Measurements from ENCODE around the gene KDM1A.

KDM1A gene

DNA sequence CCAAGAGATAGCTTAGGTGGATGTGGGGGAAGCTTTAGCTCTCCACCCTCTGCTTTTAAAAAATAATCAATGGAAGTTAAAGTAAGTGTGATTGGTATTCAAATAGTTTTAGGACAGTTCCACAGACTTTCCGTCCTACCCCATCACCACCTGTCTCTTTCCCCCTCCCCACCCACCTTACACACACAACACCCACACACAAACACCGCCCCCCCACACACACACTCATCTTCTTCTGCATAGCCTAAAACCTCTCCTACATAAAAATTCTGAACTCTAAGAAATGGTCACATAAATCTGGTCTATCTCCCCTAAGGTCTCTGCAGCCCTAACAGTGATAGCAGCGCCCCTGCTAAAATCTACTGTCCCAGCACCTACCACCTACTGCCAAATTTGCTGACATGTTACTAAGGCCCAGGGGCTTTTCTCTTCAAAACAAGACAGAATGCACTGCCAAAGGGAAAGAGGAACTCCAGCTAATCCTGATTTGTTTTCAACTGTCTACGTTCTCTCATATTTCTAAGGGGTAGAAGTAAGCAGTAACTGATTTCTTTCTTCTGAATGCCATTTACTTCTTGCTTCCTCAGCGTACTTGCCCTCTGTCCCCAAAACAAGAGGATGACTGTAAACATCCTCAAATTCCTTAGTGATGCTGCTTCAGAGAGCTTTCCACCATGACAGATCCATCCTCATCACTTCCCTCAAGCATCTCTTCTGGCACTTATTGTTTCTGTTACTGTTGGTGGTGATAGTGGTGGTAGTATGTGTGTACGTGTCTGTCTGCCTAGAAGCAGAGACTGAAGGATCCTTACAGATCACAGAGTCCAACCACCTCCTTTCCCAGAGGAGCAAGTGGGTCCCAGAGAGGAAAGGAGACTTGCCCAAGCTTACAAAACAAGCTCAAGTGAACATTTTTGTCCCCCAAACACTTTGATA is 92.6 kb downstream of the KDM1A start:
- no peak for DNase-seq

DNA sequence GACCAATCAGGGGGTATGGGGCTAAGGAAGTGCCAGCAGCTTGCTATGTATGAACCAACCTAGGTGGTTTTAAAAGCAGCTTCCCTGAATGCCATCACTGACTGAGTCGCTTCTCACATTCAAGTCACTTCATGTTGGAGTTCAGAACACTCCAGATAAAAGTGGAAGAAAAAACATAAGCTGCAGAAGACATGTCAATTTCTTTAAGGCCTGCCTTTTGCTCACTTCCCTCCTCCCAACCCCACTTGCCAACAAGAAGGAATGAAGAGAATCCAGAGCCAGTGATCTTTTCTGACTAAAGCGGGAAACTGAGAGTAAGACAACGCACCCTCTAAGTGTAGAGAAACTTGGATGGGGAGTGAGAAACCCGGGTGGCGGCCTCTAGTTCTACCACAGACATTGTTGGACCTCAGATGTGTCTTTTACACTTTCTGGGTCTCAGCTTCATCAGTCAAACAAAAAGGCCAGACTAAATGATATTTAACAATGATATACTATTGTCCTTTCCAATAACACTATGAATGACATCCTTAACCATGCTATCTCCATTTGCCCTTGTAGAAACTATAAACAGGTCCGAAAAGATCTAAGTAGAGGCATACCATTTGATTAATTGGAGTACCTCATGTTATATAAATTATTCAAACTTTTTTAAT is 95.3 kb downstream of the KDM1A start:
- no peak for DNase-seq

DNA sequence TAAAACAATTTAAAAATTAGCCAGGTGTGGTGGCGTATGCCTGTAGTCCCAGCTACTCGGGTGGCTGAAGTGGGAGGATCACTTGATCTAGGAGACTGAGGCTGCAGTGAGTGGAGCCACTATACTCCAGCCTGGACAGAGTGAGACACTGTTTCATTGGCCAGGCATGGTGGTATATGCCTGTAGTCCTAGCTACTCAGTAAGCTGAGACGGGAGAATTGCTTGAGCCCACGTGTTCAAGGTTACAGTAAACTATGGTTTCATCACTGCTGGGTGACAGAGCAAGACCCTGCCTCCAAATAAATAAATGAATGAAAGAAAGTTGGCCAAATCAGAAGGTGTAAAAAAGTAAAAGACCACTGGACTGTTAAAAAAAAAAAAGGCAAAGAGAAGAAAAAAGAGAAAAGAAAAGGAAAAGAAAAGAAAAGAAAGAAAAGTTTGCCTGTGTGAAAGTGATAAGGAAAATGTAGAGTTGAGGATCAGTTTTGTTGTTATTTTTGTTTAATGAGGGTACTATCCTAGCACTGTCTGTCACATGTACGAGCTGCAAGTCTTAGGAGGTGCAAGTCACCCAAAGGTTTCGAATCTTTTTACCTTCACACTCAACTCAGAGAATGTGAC is 97.1 kb downstream of the KDM1A start:
- no peak for DNase-seq

DNA sequence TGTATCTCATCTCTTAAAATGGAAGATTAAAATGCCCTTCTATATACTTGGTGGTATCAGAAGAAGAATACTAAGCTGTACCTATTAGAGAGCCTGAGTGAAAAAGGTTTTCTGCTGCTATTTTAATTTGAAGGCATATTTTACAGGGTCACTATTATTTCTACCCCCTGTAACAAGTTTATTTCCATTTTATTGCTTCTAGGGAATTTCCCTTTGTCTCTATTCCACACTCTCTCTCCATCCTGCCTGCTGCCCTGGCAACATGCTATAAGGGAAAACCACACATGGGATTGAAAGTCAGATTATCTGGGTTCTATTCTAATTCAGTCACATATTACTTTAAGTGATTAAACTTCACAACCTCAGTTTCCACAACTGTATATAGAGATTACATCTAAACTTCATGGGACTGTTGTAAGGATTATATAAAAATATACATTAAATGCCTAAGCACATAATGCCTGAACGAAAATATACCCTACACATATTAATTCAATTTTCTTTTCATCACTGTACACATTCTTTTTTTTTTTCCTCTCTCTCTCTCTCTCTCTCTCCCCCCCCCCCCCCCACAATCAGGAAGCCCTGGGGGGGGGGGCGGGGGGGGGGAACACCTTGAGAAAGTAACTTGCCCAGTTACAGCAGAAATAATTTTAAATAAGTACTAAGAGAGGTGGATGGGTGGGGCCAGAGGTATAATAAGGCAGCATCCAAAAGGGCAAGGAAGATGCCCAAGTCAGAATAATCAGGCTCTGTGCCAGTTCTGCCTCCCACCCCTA is 97.8 kb downstream of the KDM1A start:
- DNase-seq, result no peak

DNA sequence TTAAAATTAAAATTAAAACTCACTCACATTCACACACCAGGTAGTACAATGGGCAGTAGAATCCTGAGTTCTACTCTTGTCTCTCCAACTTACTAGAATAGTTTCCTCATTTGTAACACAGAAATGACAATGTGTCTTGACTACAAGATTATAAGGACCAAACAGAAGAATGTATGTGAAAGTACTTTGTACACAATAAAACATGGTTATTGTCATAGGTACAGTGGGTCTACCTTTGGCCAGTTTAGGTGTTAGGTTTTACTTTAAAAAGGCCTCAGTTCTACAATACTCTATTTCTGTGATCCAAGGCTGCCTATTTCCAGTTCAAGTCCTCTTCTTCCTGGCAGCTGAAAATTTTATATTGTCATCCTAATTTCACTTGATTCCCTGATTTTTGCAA is 99.1 kb downstream of the KDM1A start:
- DNase-seq, result no peak

DNA sequence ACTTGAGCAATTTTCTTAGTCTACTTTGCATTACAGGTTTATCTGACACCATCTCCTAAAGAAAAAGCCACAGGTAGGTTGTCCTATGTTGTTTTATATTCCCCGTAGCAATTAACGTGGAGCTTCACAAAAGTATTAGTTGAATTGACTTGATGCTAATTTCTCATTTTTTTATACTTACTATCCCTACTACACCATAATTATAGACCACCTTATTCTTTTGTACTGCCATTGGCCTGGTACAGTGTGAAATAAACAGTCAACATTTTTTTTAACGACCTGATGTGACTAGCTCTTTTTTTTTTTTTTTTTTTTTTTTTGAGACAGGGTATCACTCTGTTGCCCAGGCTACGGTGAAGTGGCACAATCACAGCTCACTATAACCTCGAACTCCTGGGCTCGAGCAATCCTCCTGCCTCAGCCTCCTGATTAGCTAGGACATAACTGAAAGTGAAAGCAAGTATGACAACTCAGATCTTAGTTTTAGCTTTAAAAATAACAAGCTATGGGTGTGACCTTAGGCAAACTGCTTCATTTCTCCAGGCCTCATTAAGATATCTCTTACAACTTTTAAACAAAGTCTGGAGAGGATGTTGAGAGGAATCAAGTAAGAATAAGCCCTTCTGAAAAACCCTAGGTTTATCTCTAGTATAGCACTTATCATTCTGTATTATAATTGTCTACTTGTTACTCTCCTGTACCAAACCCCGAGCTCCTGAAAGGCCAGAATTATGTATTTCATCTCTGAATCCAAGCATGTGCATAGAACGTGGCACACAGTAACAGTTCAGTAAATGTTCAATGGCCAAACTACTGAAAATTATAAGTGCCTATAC is 99.9 kb downstream of the KDM1A start:
- DNase-seq, result no peak

DNA sequence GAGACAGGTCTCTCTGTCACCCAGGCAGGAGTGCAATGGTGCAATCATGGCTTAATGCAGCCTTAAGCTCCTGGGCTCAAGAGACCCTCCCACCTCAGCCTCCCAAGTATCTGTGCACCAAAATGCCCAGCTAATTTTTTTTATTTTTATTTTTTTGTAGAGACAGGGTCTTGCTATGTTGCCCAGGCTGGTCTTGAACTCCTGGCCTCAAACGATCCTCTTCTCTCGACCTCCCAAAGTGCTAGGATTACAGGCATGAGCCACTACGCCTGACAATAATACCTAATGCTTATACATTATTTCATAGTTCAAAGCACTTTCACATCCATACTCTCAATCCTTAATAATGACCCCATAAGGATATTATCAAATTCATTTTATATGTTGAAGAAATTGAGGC is 101.1 kb downstream of the KDM1A start:
- DNase-seq, result no peak

DNA sequence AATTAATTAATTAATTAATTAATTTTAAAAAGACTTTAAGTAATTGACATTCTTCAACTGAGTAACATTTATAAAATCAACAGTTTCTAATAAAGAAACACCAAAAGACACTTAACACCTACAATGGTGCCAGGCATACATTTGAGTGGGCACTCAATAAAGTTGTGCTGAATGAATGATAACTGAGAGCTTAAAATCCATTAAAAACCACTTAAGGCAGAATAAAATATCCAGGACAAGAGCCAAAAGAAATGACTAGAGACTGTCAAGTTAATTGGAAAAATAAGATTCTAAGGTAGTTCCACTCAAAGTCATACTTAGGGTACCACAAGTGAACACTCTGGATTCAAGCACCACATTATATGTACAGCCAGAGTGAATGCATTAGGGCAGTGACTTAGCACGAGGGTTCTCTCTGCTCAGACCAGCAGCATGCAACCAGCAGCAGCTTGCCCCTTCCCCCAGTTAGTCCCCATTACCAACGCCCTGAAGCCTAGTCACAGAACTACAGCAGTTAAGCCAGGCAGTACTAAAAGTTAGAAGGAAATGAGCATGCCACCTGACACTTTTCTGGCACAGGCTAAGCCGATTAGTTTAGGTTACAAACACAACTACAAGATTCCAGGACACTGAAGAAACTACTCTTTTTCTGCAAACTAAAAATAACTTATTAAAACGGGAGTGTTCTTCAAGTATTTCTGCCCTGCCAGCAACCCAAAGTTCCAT is 102.9 kb downstream of the KDM1A start:
- no peak for DNase-seq

DNA sequence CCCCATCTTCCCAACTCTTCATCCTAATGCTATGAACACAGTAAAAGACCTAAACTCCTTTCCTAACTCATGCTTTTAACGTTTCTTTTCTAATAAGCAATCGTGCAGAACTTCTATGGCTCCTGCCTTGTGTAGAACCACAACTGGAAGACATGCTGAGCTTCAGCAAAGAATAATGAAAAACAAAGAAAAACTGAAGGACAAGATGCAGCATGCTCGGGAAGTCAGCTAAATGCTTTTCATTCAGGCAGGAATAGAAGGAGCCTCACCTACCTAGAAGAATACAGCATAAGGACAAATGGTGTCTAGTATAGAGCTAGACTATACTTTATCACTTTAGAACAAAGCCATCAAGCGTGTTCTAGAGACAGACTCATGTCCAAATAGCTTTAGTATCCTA is 103.5 kb downstream of the KDM1A start:
- DNase-seq, result no peak

DNA sequence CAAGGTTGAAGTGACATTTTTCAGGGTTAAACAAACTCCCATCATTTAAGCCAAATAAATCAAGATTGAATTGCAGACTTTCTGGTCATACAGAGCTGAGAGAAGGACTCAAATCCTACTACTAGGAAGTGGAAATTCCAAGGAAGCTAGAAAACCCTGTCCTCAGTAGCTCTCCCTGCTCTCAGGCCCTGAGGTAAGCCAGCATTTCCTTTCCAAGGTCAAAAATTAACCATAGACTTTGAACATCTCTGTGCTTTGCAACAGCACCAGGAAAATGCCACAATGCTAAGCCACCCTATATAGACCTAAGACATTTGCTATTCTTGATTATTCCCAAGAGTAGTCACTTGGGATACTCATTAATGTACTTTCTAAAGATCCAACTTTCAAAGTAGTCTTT is 104.3 kb downstream of the KDM1A start:
- DNase-seq, result no peak

DNA sequence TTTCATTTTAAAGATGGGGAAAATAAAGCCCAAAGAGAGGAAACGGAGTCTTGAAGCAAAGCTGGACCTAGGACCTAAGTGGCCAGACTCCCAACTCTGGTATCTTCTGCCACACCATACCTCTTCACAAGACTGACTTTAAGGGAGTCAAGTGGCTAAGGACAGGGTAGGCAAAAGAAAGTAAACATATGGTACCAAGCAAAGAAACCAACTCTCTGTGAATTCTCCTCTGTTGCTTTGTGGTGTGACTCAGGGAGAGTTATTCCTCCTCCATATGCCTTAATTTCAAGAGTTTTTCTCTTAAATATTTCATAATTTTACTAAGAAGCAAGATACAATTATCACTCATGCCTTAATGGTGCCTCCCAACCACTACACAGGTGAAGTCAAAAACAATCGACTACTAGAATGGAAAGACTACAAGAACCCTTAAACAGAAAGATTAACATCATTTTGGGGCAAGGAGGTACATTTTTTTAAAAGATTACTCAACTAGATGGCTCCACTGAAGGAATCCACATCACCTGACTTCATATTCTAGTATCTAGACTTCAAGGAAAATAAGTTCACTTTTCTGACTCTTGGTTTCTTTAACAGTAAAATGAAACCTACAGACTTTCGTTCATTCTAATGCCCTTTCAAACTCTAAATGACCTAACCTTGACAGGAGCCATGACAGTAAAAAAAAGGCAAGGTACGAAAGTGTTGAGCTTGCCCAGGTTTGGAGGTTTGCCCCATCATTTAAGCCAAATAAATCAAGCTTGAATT is 105.2 kb downstream of the KDM1A start:
- DNase-seq, result no peak

DNA sequence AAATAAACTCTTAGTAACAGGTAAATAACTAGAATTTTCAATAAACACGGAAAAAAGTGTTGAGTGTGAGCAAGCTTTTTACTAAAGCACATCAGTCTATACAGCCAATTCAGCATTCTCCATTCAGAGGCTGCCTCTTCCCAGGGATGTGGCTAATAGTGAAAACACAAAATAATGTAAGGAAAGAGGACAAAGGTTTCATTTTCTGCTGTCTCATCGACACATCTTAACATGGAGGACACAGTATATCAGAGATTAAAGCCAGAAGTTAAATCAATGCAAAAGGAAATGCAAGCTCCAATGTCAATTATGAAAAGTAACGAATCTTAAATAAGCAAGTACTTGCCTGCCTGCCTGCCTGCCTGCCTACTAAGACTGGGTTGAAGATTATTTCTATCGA is 106.2 kb downstream of the KDM1A start:
- DNase-seq, result no peak

DNA sequence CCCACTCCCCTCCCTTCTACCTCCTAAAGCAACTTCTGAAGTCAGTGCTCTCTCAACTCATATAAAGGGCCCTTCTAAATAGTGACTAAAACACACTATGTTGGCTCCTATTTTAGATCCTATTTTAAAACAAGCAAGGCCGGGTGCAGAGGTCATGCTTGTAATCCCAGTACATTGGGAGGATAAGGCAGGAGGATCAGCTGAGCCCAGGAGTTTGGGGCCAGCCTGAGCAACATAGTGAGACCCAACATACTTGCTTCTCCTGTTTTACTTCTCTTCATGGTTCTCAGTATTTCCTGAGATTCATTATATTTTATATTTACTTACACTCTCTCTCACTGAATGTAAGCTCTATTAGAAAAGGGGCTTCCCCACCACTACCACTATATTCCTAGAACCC is 106.9 kb downstream of the KDM1A start:
- no peak for DNase-seq

DNA sequence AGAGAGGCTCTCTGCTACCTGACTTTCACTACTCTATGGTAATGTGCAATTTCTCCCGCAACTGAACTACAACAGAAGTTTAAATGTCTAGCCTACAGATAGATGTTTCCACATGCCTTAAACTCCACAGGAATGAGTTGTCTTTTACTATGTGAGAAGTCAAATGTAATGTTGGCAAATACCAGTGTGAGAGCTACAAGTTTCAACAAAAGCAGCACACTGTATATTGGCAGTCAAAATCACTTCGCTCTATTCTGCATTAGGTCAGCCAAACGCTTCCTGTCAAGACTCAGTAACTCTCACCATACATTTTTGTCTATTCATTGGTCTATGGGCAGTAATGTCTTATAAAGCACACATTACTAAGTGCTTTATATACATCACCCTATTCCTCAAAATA is 107.5 kb downstream of the KDM1A start:
- DNase-seq, result no peak

DNA sequence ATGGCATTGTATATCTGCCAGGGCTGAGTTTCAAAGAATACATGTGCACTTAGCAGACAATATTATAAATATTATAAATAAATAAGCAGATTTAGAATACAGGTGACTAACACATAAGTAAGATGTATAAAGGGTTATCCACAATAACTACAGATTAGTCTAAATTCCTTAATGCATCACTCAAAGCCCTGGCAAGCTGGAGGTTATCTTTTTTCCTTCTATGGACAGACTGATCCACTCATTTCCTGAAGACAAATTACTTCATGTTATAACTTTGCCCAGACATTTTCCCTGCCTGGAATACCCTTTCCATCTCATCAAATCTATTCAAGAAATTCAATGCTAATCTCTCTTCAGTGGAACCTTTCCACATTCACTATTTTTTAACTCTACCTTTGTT is 110.6 kb downstream of the KDM1A start:
- DNase-seq, result no peak

DNA sequence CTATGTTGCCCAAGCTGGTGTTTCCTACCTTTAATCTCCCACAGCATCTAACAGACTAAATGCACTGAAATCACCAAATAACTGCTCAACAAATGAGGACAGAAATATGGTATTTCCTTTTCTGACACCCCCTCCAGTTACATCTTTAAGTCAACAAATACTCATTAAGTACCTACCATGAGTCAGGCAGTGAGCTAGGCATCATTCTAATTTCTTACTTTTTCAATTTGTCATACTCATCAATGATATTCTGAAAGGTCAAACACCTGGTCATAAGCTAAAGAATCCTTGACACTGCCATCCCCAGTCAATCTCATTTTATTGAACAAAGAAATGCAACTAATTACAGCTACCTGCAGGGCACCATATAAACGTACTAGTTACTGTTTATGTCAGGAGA is 112.8 kb downstream of the KDM1A start:
- no peak for DNase-seq
